ENCODE data around the gene CREBRF. TPM values are rescaled to one million over a fixed set of nuclear protein-coding genes. Genes with fewer than 3 reads are reported as not detected.

The CREBRF gene
- total RNA-seq, 4 donors from 2014 or later = 33.7 to 67.6 (median 36.4) TPM

DNA sequence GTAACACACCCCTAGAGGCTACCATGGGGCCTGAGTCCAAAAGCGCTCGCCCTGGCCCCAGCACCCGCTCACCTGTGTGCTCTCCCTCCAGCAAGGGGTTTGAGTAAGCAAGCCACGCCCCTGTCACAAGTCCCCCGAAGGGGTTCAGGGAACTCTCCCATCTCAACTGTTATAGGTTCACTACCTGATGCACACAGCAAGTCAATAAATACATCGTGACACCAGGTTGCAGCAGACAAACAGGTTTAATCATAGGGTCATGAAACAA is 8.4 kb upstream of the CREBRF start:
- DNase-seq (ENCODE audit: low spot score) (no peak), ATAC-seq (ENCODE audit: low FRiP score) (no peak)
- TF ChIP-seq CTCF (IDR thresholded peaks at IDR 0.05) = no peak

GRCh38 chr5:173050791-173051190 is 5.4 kb upstream of the CREBRF start:
- DNase-seq (ENCODE audit: low spot score) (no peak), ATAC-seq (ENCODE audit: low FRiP score) (no peak)
- TF ChIP-seq CTCF (IDR thresholded peaks at IDR 0.05) = no peak

DNA sequence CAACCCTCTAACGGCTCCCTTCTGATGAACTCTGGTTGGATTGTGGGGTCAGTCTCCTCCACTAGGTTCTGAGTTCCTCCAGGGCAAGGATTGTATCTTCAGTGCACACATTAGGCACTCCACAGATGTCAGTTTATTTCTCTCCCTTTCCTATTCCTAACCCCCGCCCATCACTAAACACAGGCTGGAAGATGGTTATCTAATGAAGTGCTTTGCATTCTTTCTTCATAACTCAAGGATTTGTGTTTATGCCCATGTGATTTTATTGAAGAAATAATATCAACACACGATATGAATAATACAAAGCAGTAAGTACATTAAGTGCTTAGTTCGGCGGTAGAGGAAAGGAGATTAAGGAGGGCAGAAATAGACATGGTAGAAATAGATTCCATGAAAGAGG is 4.4 kb upstream of the CREBRF start:
- no peak for ATAC-seq (ENCODE audit: low FRiP score)

DNA sequence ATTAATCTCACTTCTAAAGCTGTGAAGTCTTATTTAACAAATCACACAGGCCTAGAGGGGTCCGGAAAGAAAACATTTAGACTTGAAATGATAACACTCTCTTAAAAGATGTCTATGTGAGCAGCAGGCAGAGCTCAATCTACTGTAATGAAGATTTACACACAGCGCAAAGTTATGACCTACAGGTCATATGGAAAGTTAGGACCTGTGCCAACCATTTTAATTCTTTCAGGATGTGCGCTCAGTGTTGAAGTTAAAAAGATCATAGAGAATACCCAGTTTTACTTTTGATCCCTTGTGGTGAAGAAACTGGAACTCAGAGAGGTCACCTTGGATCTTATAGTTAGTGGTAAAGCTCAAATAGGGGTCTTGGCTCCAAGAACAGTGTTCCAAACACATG is 3.1 kb upstream of the CREBRF start:
- TF ChIP-seq CTCF (IDR thresholded peaks at IDR 0.05) = no peak
- ATAC-seq (ENCODE audit: low FRiP score) (no peak), DNase-seq (ENCODE audit: low spot score) (no peak)

More for the DNA sequence above, 4.4 kb upstream of the CREBRF start:
- no peak for TF ChIP-seq CTCF (IDR thresholded peaks at IDR 0.05)
- DNase-seq (ENCODE audit: low spot score) = no peak

GRCh38 chr5:173055042-173055721 is 970 bp upstream of the CREBRF start:
- DNase-seq (ENCODE audit: low spot score) (no peak), ATAC-seq (ENCODE audit: low FRiP score) (no peak)
- no peak for TF ChIP-seq CTCF (IDR thresholded peaks at IDR 0.05)

- TF ChIP-seq CTCF (IDR thresholded peaks at IDR 0.05) = no peak
- DNase-seq (ENCODE audit: low spot score) = no peak
- ATAC-seq (ENCODE audit: low FRiP score) = no peak
Observed at GRCh38 chr5:173055722-173055982, 500 bp upstream of the CREBRF start.

GRCh38 chr5:173056783-173057061 is 570 bp downstream of the CREBRF start:
- no peak for TF ChIP-seq CTCF (IDR thresholded peaks at IDR 0.05)
- DNase-seq (ENCODE audit: low spot score) (peak; percentile 51), ATAC-seq (ENCODE audit: low FRiP score) (peak; percentile 75)
